PC-9 (cell line): ENCODE data around the gene CLPTM1L.

Source experiments
- CTCF ChIP-seq: fragments of 200-600 bp; sonication (generic); conservative IDR thresholded peaks from 2 replicates; pipeline ENCODE4 v1.6.1; 2017; ENCODE audit warnings: mixed run types, antibody characterized with exemption, mild to moderate bottlenecking, moderate library complexity
- EZH2 ChIP-seq: fragments of 200-600 bp; sonication (generic); IDR thresholded peaks from 2 replicates; pipeline ENCODE4 v1.8.0; 2017; ENCODE audit warnings: antibody characterized with exemption, low read depth

- no peak for TF ChIP-seq CTCF
- no peak for TF ChIP-seq EZH2
These were observed 29.7 kb downstream of the CLPTM1L start for GRCh38 chr5:1315018-1315708.
